Osteoblast (primary cell): ENCODE results near the gene HTT-AS. TPM values are rescaled to one million over a fixed set of nuclear protein-coding genes. Genes with fewer than 3 reads are reported as not detected.

ENCODE experiments used
- DNase-seq: peaks from one replicate; pipeline ENCODE4 v3.0.0; 2011; ENCODE audit warnings: low spot score, mixed read lengths; ENCODE audit not compliant: insufficient read length; ENCODE audit errors: missing footprints
- H2AFZ ChIP-seq: 2 replicates; pipeline ENCODE4 v1.6.0; 2011; ENCODE audit warnings: mild to moderate bottlenecking, low read length
- H3K27ac ChIP-seq: 2 replicates; pipeline ENCODE4 v1.5.1; 2011; ENCODE audit warnings: mild to moderate bottlenecking, low read depth, low read length, moderate library complexity
- H3K27me3 ChIP-seq: 2 replicates; pipeline ENCODE4 v1.6.0; 2012; ENCODE audit warnings: mild to moderate bottlenecking, control low read depth, inconsistent platforms, low read length, moderate library complexity; ENCODE audit not compliant: insufficient read depth
- H3K36me3 ChIP-seq: 2 replicates; pipeline ENCODE4 v1.5.1; 2011; ENCODE audit warnings: mild to moderate bottlenecking, low read length, control low read depth, moderate library complexity; ENCODE audit not compliant: insufficient read depth
- H3K4me1 ChIP-seq: 2 replicates; pipeline ENCODE4 v1.5.1; 2011; ENCODE audit warnings: mild to moderate bottlenecking, low read length, control low read depth, moderate library complexity; ENCODE audit not compliant: insufficient read depth
- H3K4me2 ChIP-seq: 2 replicates; pipeline ENCODE4 v1.6.0; 2011; ENCODE audit warnings: mild to moderate bottlenecking, low read length; ENCODE audit not compliant: insufficient read depth
- H3K4me3 ChIP-seq: fragments of 200-600 bp; sonication (generic); 3 replicates; pipeline ENCODE4 v1.5.1; 2012; ENCODE audit warnings: mild to moderate bottlenecking, low read length, inconsistent platforms; ENCODE audit not compliant: insufficient read depth
- H3K79me2 ChIP-seq: 2 replicates; pipeline ENCODE4 v1.6.0; 2012; ENCODE audit warnings: mild to moderate bottlenecking, low read length, control low read depth, inconsistent platforms; ENCODE audit not compliant: insufficient read depth
- H3K9me3 ChIP-seq: 2 replicates; pipeline ENCODE4 v1.5.1; 2011; ENCODE audit warnings: low read depth, low read length, control low read depth
- H4K20me1 ChIP-seq: 2 replicates; pipeline ENCODE4 v1.6.0; 2012; ENCODE audit warnings: mild to moderate bottlenecking, low read length, control low read depth; ENCODE audit not compliant: insufficient read depth
- CTCF ChIP-seq: IDR thresholded peaks from 2 replicates; pipeline ENCODE4 v1.5.1; 2011; ENCODE audit warnings: mild to moderate bottlenecking, low read depth, low read length, moderate library complexity; ENCODE audit errors: extremely low read depth
- total RNA-seq: library from RNA; depleted of rRNA; stranded (reverse); fragments of >200 nt; gene quantifications from 2 replicates; pipeline ENCODE4 v1.2.3, GENCODE V29; 2012

Gene HTT-AS
- total RNA-seq, 1 donor = not detected

DNA sequence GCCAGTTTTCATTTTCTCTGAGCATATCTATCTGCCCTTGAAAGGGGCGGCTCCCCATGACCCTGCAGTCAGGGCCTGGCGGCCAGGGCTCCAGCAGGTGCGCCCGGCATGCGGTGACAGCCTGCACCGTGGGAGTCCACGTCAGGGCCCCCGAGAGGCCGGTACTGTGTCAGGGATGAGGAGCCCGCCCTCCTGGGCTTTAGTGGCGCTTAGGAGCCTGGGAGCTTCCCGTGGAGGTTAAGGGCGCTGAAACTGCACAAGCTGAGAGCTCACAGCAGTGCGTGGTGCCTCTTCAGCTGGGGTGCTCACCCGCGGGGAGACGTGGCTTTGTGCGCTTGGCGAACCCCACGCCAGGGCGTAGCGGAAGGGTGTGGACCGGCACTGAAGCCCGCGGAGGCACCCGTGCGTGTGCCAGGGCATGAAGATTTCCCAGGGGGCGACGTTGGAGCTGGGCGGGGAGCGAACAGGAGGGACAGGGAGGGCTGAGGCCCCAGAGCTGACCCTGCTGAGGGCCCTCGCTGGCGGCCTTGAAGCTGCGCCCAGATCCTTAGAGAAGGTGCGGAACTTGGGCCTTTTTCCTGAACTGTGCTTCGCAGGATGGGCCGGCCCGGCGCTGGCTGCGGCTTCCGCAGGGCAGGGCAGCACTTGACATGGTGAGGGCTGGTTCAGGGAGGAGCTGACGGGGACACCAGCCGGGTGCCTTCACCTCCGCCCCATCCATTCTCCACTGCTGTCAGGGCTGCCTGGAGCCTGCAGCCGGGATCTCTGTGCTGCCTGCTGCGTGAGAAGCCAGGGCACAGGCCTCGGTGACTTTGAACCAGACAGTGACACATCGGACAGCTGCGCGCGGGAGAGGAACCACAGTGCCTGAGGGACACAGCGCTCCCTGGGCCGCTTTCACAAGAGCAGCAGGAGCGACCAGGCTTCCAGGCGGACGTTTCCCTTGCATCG lies 32.9 kb downstream of the HTT-AS start:
- Histone ChIP-seq H3K4me2 (peak overlapping the region; percentile 83), H2AFZ (peak overlapping the region; percentile 92), H3K9me3 (no peaks in the 10 kb centered on the region), H3K27me3 (no peaks in the 10 kb centered on the region), H3K36me3 (no peaks in the 10 kb centered on the region), H3K4me3 (peak overlapping the region; percentile 76), H3K27ac (peak overlapping the region; percentile 42), H4K20me1 (no peaks in the 10 kb centered on the region), H3K79me2 (no peaks in the 10 kb centered on the region), H3K4me1 (peaks cover 29% of the 10 kb centered on the region)
- TF ChIP-seq CTCF = no peak
- peak; percentile 92 for DNase-seq

- Histone ChIP-seq H3K4me1 (peaks cover 29% of the 10 kb centered on the region), H3K4me2 (peak overlapping the region; percentile 83), H3K9me3 (no peaks in the 10 kb centered on the region), H2AFZ (peak overlapping the region; percentile 92), H3K4me3 (peak overlapping the region; percentile 76), H3K27me3 (no peaks in the 10 kb centered on the region), H3K79me2 (no peaks in the 10 kb centered on the region), H3K36me3 (no peaks in the 10 kb centered on the region), H4K20me1 (no peaks in the 10 kb centered on the region), H3K27ac (peak overlapping the region; percentile 42)
- no peak for TF ChIP-seq CTCF
- no peak for DNase-seq
Observed at GRCh38 chr4:3040452-3041191, 33.7 kb downstream of the HTT-AS start.

GRCh38 chr4:3039706-3040366 lies 34.5 kb downstream of the HTT-AS start:
- TF ChIP-seq CTCF = no peak
- no peak overlapping the region for H3K4me3 ChIP-seq
- no peaks in the 10 kb centered on the region for H3K9me3 ChIP-seq
- DNase-seq = peak; percentile 21
- no peak overlapping the region for H3K4me2 ChIP-seq
- no peaks in the 10 kb centered on the region for H4K20me1 ChIP-seq
- H3K27me3 ChIP-seq = no peaks in the 10 kb centered on the region
- H2AFZ ChIP-seq = no peak overlapping the region
- H3K27ac ChIP-seq = no peak overlapping the region
- H3K36me3 ChIP-seq = no peaks in the 10 kb centered on the region
- no peaks in the 10 kb centered on the region for H3K79me2 ChIP-seq
- H3K4me1 ChIP-seq = peaks cover 23% of the 10 kb centered on the region
